K562 (cell line): ENCODE results near the gene IRX6.

ENCODE experiments used
- ESRRB ChIP-seq: fragments of 250-450 bp; sonication (Bioruptor Pico); IDR thresholded peaks from 2 replicates; pipeline ENCODE4 v1.5.0; 2020; ENCODE audit warnings: mild to moderate bottlenecking, moderate library complexity, borderline replicate concordance
- FOXK2 ChIP-seq, 2 experiments: fragments of 450-650 bp; IDR thresholded peaks in 1 of 2; conservative IDR thresholded peaks in 1 of 2; 2 replicates each; pipeline ENCODE4 v1.6.1; 2016; ENCODE audit warnings: low read depth in 2 of 2, mild to moderate bottlenecking in 1 of 2
- HNRNPL ChIP-seq: fragments of 200-400 bp; formaldehyde crosslinking; IDR thresholded peaks from 2 replicates; pipeline ENCODE4 v1.6.1; 2017; ENCODE audit warnings: low read depth, mild to moderate bottlenecking, low read length
- MCM7 ChIP-seq, 2 experiments: fragments of 450-650 bp; IDR thresholded peaks; 2 replicates each; pipeline ENCODE4 v1.6.1; 2016 to 2018
- MEF2A ChIP-seq: IDR thresholded peaks from 2 replicates; pipeline ENCODE4 v1.6.1; 2011; ENCODE audit warnings: low read depth, mild to moderate bottlenecking, low read length, moderate library complexity; ENCODE audit not compliant: control insufficient read depth
- NR1H2 ChIP-seq: sonication (generic); formaldehyde crosslinking; IDR thresholded peaks from 2 replicates; pipeline ENCODE4 v1.4.0; 2020; ENCODE audit warnings: mild to moderate bottlenecking, missing genetic modification reagents
- POLR3G ChIP-seq: IDR thresholded peaks from 2 replicates; pipeline ENCODE4 v1.6.1; 2011; ENCODE audit not compliant: insufficient read length, insufficient replicate concordance; ENCODE audit errors: extremely low read depth
- SMC3 ChIP-seq: conservative IDR thresholded peaks from 2 replicates; pipeline ENCODE4 v1.6.1; 2011; ENCODE audit warnings: low read depth, low read length, improper control_type of control experiment; ENCODE audit not compliant: insufficient read depth
- SNAPC5 ChIP-seq: fragments of 250-450 bp; sonication (Bioruptor Pico); IDR thresholded peaks from 2 replicates; pipeline ENCODE4 v1.8.0; 2021; ENCODE audit warnings: moderate library complexity, mild to moderate bottlenecking, inconsistent platforms
- SP1 ChIP-seq: sonication (generic); formaldehyde crosslinking; IDR thresholded peaks from 2 replicates; pipeline ENCODE4 v1.8.1; 2022; ENCODE audit warnings: mild to moderate bottlenecking, missing genetic modification reagents
- TCF3 ChIP-seq: sonication (generic); formaldehyde crosslinking; IDR thresholded peaks from 2 replicates; pipeline ENCODE4 v1.4.0; 2020; ENCODE audit warnings: mild to moderate bottlenecking, missing genetic modification reagents
- ZBTB26 ChIP-seq: fragments of 450-650 bp; formaldehyde crosslinking; IDR thresholded peaks from 2 replicates; pipeline ENCODE4 v1.4.0; 2022; ENCODE audit warnings: missing genetic modification characterization
- ZNF165 ChIP-seq: fragments of 250-450 bp; sonication (Bioruptor Pico); IDR thresholded peaks from 2 replicates; pipeline ENCODE4 v1.4.0; 2020; ENCODE audit warnings: borderline replicate concordance
- TF ChIP-seq, protein P1 (sequence below), 3 experiments: IDR thresholded peaks in 2 of 3; conservative IDR thresholded peaks in 1 of 3; 2 replicates each; pipeline ENCODE4 v1.5.1; 2011 to 2012; ENCODE audit warnings: low read length in 3 of 3, mild to moderate bottlenecking in 3 of 3, control low read depth in 2 of 3, improper control_type of control experiment in 1 of 3, inconsistent platforms in 1 of 3, low read depth in 1 of 3, mixed read lengths in 1 of 3, moderate library complexity in 1 of 3; ENCODE audit not compliant: insufficient read depth in 2 of 3

DNA sequence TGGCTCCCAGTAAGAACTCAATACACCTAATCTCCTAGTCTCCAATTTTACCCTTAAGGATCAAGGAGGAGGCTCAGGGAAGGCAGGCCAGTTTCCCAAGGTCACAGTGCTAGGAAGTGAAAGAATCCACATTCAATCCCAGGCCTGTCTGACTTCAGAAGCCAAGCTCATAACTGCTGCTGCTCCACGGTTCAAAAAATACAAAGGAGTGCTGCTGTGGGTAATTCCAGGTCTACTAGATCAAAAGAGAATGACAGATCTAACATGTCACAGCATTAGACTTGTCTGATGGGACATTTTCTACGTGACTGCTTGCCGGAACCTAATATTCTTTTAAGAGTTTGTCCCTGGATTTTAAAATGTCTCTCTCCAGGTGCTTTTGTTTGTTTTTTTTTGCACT is 48.8 kb upstream of the IRX6 start:
- TF ChIP-seq POLR3G (no peak), SNAPC5 (CRISPR knock-in tag) (no peak), SP1 (CRISPR knock-in tag) (no peak), MEF2A (no peak), MCM7 (IDR thresholded peaks at IDR 0.05) (no peak), FOXK2 (conservative IDR thresholded peaks at IDR 0.05 in 1 of 2, IDR thresholded peaks at IDR 0.05 in 1 of 2; ENCODE audit: low read depth in 2 of 2) (no peak), ZBTB26 (CRISPR knock-in tag) (no peak), SMC3 (no peak), ESRRB (CRISPR knock-in tag) (no peak), NR1H2 (CRISPR knock-in tag) (no peak), ZNF165 (CRISPR knock-in tag) (no peak), HNRNPL (no peak), TCF3 (CRISPR knock-in tag) (no peak)
- TF ChIP-seq, protein P1, sequence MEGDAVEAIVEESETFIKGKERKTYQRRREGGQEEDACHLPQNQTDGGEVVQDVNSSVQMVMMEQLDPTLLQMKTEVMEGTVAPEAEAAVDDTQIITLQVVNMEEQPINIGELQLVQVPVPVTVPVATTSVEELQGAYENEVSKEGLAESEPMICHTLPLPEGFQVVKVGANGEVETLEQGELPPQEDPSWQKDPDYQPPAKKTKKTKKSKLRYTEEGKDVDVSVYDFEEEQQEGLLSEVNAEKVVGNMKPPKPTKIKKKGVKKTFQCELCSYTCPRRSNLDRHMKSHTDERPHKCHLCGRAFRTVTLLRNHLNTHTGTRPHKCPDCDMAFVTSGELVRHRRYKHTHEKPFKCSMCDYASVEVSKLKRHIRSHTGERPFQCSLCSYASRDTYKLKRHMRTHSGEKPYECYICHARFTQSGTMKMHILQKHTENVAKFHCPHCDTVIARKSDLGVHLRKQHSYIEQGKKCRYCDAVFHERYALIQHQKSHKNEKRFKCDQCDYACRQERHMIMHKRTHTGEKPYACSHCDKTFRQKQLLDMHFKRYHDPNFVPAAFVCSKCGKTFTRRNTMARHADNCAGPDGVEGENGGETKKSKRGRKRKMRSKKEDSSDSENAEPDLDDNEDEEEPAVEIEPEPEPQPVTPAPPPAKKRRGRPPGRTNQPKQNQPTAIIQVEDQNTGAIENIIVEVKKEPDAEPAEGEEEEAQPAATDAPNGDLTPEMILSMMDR (IDR thresholded peaks at IDR 0.05 in 2 of 3, conservative IDR thresholded peaks at IDR 0.05 in 1 of 3; ENCODE audit: insufficient read depth in 2 of 3, low read depth in 1 of 3, low read length in 3 of 3): no peak
